Ishikawa (cell line): ENCODE results near the gene HSD17B12.

Source experiments
- EP300 ChIP-seq: IDR thresholded peaks from 2 replicates; pipeline ENCODE4 v1.6.1; 2012; ENCODE audit warnings: borderline replicate concordance
- FOXM1 ChIP-seq: IDR thresholded peaks from 2 replicates; pipeline ENCODE4 v1.6.1; 2012; ENCODE audit warnings: low read depth, borderline replicate concordance
- MAX ChIP-seq: IDR thresholded peaks from 2 replicates; pipeline ENCODE4 v1.6.1; 2012

- TF ChIP-seq MAX (no peak), EP300 (no peak), FOXM1 (no peak)
Observed at GRCh38 chr11:43748095-43748494, 67.6 kb downstream of the HSD17B12 start.
